ENCODE data around the gene TMEM74B.

DNA sequence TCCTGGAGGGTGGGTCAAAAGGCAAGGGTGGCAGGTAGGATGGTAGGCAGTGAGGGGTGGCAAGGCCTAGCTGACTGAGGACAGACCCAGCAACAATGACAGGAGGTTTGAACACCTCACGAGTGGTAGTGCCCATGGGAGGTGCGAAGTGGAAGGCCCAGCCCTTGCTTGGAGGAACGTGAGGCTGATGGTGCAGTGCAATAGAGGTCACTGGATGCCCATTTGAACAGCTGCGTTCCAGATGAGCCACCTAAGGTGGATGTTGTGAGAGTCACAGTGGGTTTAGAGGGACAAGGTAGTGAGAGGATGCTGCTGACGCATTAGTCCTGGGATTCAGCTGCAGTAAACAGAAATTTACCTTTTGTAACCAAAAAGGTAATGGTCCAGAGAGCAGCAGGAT lies 15.6 kb downstream of the TMEM74B start:
- TF ChIP-seq POLR2A (IDR thresholded peaks at IDR 0.05; ENCODE audit: low read depth) (no peak), CTCF (IDR thresholded peaks at IDR 0.05) (no peak), POLR2AphosphoS5 (IDR thresholded peaks at IDR 0.05) (no peak), EP300 (IDR thresholded peaks at IDR 0.05) (no peak)
